Measurements from ENCODE around the gene CCDC188.
A peak's percentile ranks its signal among the peaks of the same experiment; 100 is the strongest.
"Not testable (repeated sequence)": the region's sequence is repeated elsewhere in the genome, so short reads cannot be mapped to it uniquely, and the experiment has no call there.

Gene CCDC188

DNA sequence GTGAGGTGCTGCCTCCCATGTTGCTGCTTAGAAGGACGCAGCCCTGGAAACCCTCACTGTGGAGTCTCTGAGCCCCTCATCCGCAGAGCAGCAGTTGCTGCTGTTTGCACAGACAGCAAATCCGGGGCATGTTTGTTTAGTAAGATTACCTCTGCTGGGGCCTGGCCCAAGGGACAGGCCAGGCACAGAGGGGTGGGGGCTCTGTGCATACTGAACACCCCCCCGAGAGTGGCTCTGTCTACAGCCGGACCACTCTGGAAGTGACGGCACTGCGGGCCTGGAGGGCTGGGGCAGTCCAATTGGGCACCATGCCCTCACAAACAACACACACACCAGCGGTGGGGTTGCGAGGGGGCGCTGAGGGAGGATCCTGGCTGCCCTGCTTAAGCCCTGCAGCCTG, 22.9 kb upstream of the CCDC188 start:
- DNase-seq (ENCODE audit: low read depth, low spot score), result no peak
- no peak overlapping the region for H3K4me3 ChIP-seq (ENCODE audit: low read length)

DNA sequence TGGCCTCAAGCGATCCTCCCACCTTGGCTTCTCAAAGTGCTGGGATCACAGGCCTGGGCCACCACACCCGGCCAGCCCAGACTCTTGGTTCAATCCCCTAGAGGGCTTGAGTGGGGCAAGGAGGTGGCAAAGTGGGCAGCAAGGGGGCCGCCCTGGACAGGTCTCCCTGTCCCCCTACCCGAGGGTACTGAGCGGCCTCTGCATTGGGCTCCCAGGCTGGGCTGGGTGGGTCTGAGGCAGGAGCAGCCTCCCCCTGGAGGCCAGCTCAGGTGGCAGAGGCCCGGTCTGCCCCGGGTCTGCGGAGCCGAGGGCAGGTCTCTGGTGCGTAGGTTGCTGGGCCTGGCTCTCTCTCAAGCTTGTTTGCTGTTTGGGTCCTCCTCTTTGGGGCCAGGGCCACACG, 22.4 kb upstream of the CCDC188 start:
- no peak for DNase-seq (ENCODE audit: low read depth, low spot score)
- H3K4me3 ChIP-seq (ENCODE audit: low read length), result no peak overlapping the region

DNA sequence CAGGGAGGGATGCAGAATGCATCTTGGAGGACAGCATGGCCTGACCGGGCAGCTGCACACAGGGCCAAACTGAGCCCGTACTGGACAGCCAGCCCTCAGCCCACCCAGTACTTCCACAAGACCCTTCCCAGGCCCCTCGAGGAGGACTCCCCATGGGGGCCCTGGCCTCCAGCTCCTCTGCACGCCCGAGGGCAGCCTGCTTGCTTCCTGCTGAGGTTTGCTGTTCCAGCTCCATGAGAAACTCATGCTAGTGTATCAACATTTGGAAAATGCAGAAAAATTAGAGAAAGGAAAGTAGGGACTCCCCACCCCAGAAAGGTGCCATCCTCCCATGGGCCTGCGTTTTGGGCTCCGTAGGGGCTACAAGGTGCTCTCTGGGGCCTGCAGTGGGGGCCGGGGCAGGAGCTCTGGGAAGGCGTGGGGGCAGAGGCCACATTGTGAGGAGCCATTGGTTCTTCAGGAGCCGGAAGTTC, 21.3 kb upstream of the CCDC188 start:
- DNase-seq (ENCODE audit: low read depth, low spot score), result no peak
- H3K4me3 ChIP-seq (ENCODE audit: low read length), result no peak overlapping the region

DNA sequence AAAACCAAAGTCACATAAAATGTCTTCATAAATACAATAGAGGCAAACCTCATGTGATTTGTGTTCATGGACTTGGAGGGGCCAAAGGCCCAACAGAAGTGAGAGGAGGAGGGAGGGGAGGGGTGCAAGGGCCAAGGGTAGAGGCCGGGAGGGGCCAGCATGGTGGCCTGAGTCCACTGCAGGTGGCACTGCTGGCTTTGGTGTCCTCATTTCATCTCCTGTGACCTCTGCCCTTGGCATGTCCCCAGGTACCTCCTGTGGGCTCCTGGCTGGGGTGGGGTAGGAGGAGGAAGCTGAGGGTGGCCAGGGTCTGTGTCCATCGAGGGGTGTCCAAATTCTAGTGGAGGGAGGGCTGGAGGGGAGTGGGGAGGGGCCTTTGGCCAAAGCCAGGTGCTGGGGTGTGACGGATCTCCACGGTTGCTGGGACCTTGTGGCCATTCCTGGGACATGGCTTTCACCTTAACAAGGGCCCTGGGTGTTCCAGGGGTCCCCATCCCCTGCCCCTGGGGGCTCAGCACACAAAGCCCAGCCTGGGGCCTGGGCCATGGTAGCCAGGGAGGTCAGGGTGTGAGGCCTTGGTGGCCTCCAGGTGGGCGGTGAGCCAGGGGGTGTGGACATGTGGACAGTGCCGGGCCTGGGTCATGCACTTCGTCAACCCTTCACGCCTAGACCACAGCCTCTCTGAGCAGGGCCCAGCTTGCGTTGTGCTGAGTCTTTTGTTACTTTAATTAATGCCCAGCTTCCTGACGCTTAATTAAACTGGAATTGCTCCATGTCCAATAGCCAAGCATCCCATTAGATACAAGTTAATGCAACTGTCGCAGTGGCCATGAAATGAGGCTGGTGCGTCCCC, 20.7 kb upstream of the CCDC188 start:
- H3K4me3 ChIP-seq (ENCODE audit: low read length), result no peak overlapping the region
- no peak for DNase-seq (ENCODE audit: low read depth, low spot score)

DNA sequence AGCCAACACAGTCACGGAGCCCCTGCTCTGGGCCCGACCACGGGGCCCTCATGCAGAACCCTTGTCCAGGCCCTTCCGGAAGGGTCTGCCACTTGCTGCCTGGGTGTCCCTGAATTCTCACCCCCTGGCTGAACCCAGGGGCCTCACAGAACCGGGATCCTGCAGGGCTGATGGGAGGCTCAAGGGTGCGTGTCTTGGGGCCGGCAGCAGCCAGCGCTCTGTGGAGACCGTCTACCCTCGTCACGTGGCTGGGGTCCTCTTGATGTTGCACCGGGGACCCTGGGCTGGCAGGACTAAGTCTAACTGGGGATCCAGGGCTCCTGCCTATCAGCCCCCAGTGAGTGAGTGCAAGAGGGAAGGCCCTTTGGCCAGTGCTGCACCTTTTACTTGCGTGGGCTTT, 19.3 kb upstream of the CCDC188 start:
- no peak for DNase-seq (ENCODE audit: low read depth, low spot score)

DNA sequence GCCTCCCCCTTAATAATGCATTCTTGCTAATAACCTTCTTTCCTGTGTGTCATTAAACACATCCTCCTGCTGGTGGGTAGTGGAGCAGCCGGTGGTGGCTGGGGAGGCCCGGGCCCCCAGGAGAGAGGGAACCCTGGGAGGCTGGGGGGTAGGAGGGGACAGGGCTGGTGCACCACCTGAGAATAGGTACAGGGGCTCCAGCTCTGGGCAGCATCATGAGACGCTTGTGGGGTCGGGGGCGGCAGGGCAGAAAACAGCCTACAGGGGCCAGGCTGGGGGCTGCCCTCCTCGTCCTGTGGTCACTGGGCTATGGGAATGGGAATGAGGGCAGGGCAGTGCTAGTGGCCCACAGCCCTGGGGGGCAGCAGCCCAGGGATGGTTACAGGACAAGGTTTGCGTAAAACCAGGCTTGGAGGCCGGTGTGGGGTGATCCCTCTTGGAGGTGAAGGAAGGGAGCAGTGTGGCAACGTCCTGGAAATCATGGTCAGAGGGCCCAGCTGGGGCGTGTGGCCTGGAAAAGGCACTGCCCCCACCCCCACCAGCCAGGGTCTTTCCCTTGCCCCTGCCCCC, 18.5 kb upstream of the CCDC188 start:
- DNase-seq (ENCODE audit: low read depth, low spot score), result no peak
- no peak overlapping the region for H3K4me3 ChIP-seq (ENCODE audit: low read length)

More for the DNA sequence above, 19.3 kb upstream of the CCDC188 start:
- H3K4me3 ChIP-seq (ENCODE audit: low read length), result no peak overlapping the region

DNA sequence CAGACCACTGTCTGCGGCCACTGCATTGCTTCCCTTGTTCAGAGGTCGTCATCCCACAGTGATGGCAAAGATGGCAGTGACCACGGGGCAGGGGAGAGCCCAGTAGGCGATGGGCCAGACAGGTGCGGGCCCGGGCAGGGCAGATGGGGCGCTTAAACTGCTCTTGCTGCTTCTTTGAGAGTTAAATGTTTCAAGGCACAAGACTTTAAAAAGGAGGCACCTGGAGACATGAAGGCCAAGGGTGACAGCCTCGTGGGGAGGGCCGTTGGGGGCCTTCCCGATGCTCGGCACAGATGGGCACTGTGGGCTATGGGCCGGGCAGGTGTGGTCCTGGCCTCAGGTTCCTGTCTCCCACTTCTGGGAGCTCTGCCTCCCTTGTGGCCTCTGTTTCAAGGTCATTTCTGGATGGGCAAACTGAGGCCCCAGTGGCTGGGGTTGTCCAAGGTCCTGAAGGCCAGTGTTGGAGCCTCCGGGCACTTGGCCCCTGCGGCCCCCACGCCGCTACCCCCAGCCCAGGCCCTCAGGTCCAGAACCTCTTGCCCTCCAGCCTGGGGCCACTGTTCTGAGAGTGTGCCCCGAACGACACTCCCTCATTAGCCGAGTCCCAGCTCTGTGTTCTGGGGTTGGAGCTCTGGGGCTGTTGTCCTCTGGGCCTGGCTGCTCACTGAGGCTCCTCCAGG, 16.9 kb upstream of the CCDC188 start:
- H3K4me3 ChIP-seq (ENCODE audit: low read length), result no peak overlapping the region

DNA sequence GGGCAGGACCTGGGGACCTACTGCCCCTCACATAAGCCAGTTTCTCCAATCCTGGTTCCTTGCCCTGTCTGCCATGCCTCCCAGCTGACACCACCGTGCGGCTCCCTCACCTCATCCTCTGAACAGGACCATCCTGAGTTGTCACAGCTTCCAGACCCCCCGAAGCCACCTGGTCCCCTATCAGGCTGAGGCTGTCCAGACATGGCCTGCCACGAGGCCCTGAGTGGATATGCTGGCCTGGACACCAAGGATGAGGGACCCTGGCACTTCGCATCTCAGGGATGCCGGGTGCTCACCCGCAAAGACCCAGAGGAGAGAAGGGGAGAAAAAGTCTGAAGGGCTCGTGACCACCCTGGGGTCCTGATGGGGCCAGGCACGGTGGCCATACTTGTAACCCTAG, 15.8 kb upstream of the CCDC188 start:
- H3K4me3 ChIP-seq (ENCODE audit: low read length), result no peak overlapping the region
- DNase-seq (ENCODE audit: low read depth, low spot score), result no peak

More for the DNA sequence above, 16.9 kb upstream of the CCDC188 start:
- DNase-seq (ENCODE audit: low read depth, low spot score), result no peak

DNA sequence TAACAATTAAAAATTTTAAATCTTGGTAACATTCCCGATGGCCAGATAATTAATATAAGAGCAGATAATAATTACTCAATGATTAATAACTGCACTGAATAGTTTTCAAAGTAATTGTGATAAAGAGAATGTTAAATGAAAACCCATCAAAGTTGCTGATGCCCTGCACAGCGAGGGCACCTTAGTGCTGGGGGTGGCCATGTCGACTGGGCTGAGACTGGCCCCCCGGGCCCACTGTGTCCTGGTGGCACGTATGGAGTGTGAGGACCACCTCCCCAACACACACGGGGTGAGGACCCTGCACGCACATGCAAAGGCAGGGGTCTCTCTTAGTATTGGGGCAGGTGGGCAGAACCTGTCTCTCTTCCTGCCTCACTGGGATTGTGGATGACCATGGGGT, 15.1 kb upstream of the CCDC188 start:
- DNase-seq (ENCODE audit: low read depth, low spot score), result no peak
- H3K4me3 ChIP-seq (ENCODE audit: low read length), result no peak overlapping the region

DNA sequence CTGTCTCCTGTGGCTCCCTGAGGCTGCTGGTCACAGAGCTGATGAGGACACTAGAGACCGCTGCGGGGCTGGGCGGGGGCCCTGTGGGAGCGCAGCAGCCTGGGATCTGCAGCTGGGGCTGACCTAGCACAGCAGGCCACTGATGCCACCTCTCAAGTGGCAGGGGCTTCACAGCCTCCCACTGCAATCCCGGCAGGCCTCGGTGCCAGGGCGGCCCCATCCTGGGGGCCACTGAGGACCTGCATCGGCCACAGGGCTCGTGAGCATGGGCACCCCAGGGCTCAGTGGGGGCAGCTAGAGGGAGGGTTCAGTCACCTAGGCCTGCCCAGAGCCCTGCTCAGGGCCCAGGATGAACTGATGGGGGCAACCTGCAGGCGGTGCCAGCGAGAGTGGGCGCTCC, 14.6 kb upstream of the CCDC188 start:
- DNase-seq (ENCODE audit: low read depth, low spot score), result no peak
- H3K4me3 ChIP-seq (ENCODE audit: low read length), result no peak overlapping the region

DNA sequence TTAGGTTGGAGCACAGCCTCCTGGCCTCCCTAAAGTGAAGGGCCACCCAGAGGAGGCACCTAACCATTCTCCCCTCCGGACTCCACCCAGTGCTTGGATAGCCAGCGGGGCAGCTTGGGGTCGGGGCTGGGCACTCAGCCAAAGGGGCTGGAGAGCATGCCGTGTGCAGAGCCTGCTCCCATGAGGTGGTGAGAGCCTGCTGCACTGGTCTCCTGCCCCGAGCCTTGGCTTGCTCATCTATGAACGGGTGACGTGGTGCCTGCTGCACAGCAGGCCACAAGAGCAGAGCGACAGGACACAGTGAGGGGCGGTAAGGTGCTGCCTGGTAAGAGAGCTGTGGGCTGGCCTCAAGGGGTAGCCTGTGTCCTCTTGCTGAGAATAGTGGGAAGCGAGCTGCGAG, 14.0 kb upstream of the CCDC188 start:
- H3K4me3 ChIP-seq (ENCODE audit: low read length), result no peak overlapping the region
- DNase-seq (ENCODE audit: low read depth, low spot score), result no peak

DNA sequence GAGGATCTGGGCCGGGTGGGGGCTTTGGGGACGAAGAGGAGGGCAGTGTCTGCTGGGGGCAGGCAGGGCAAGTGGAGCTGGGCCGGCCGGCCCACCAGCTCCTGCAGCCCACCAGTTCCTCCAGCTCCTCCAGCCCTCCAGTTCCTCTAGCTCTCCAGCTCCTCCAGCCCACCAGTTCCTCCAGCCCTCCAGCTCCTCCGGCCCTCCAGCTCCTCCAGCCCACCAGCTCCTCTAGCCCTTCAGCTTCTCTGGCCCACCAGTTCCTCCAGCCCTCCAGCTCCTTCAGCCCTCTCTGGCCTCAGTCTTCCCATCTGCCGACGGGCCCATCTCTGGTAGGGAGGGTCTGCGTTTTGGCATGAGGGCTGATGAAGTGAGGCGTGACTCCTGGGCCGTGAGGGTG, 9.2 kb upstream of the CCDC188 start:
- no peak overlapping the region for H3K4me3 ChIP-seq (ENCODE audit: low read length)
- no peak for DNase-seq (ENCODE audit: low read depth, low spot score)

DNA sequence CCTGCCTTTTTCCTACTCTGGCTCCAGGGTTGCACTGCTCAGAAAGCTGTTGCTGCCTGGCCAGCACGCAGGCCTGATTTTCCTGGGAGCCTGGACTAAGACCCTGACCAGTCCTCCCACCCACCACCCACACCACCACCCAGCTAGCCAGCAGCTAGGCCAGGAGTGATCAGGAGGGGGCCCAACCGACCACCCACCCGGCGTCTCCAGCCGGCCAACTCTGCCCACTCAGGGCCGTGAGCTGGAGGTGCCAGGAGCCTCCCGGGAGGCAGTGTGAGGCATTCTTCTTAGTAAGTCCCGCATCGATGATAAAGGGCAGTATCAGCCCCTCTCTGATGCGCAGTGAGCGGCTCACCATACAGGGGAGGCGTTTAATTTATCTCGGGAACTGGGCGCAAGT, 8.7 kb upstream of the CCDC188 start:
- not testable (repeated sequence) for DNase-seq (ENCODE audit: low read depth, low spot score); H3K4me3 ChIP-seq (ENCODE audit: low read length)

DNA sequence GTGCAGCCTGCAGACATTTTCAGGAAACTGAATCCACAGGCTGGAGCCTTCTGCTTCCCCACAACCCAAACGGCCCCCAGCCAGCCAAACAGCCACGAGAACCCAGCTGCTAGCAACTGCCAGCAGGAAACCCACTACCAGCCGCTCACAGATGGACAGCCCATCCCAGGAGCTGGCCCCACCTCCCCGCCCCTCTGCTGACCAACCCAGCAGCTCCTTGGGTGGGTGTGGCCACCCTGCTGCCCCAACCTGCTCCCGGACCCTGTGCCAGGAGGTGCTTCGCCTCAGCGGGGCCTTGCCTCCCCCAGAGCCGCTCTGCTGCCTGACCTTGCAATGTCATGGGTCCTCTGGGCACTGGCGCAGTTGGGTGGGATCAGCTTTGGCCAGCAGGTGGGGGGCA, 8.2 kb upstream of the CCDC188 start:
- peak; percentile 19 for DNase-seq (ENCODE audit: low read depth, low spot score)

DNA sequence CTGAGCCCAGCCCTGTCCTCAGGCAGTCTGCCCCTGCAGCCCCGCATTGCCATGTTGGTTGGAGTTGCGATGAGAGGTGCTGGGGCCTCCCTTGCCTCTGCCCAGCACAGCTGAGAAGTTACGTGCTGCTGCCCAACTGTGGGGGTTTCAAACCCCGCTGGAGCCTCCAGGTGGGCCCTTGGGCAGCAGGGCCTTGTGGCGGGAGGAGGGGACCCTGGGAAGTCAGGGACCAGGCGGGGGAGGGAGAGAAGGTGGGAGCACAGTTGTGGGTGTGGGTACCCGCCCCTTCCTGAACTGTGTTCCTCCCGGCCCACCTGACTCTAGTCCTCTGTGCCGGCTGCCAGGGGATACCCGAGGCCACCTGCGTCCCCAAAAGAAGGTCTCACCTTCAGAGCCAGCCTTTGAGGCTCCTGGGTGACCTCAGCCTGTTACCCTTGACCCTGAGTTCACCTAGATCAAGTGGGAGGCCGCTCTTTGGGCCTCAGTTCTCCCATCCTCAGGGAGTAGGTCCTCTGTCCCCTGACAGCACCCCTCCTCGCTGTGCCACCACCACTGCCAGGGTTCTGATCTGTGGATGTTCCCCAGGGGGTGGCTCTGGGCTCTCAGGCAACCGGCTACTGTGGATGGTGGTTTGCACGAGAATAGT, 7.7 kb upstream of the CCDC188 start:
- no peak overlapping the region for H3K4me3 ChIP-seq (ENCODE audit: low read length)
- no peak for DNase-seq (ENCODE audit: low read depth, low spot score)

More for the DNA sequence above, 8.2 kb upstream of the CCDC188 start:
- H3K4me3 ChIP-seq (ENCODE audit: low read length), result no peak overlapping the region

DNA sequence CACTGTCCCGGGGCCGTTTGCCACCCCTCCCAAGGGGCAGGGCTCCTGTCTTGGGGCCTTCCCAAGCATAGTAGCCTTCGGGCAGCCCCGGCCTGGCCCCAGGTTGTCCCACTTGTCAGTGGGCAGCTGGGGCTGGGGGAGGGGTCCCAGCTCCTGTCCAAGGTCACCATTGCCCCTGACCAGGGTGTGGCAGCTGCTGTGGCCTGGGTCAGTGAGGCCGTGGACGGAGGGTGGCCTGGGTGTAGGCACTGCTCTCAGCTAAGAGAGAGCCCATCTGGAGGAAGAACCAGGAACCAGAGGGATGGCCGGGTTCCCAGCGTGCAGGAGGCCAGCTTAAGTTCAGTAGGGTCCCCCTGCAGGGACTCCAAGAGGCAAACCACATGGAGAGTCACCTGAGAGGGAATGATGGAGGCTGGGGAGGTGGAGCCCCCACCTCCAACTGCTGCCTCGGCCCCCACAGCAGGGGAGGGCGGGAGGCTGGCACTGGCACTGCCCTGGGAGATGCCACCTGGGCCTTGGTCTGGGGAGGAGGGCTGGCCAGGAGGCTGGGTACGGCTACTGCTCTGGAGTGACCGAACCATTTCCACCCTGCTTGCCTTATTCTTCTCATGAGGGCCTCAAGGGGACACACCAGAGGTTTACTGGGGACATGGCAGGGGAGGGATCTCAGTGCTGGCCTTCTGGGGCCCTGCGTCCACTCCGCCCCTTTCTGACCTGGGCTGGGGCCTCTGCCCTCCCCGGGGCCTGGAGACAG, 6.8 kb upstream of the CCDC188 start:
- H3K4me3 ChIP-seq (ENCODE audit: low read length), result no peak overlapping the region
- DNase-seq (ENCODE audit: low read depth, low spot score), result no peak

DNA sequence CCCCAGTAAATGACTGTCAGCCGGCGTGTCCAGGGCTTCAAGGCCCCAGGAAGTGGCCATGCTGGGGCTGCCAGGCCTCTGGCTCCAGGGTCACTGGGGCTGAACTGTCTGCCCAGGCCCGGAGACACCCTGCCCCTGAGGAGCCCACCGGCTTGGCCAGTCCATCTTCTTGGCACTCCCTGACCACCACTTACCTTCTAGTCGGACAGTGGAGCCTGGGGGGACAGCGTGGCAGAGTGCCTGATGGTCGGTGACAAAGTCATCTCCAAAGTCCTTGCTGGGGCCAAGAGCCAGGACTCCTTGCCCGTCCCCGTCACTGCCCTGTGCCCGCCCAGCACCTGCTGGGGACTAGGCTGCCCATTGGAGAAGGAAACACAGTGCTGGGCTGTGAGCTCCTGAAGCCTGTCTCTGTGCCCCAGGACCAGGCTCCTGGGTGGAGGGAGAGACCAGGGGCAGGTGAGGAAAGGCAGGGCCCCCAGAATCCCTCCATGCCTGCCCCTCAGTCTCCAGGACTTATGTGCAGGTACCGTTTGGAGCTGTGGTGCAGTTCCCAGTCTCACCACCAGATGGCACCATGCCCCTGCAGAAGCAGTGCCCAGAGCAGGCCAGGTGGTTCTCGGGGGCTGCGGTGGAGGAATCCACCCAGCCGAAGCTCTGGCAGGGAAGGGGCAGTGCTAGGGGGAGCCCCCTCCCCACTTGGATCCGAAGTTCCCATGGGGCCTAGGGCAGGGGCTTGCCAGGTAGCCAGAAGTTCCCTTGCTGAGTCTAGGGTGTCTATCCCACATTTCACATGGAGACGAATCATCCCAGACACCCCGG, 6.0 kb upstream of the CCDC188 start:
- H3K4me3 ChIP-seq (ENCODE audit: low read length), result no peak overlapping the region
- DNase-seq (ENCODE audit: low read depth, low spot score), result peak; percentile 82

DNA sequence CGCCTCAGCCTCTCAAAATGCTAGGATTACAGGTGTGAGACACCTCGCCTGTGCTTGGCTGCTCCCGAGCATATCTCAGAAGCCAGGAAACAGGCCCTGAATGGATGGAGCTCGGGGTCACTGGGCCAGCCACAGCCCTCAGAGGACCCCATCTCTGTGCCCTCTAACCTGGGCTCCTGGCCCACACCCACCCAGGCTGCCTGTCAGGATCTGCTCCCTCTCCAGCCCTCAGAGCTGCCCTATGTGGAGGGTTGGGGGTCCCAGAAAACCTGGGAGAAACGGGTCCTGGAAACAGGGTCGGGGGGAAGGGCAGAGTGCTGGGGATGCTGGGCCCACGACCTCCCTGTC, 5.2 kb upstream of the CCDC188 start:
- no peak overlapping the region for H3K4me3 ChIP-seq (ENCODE audit: low read length)
- no peak for DNase-seq (ENCODE audit: low read depth, low spot score)

All from Jurkat, Clone E6-1 (cell line).